Measurements from ENCODE around the gene BICD1.

The BICD1 gene

GRCh38 chr12:32171211-32171610, 64.6 kb downstream of the BICD1 start:
- Histone ChIP-seq H3K27ac (ENCODE audit: low read depth, low read length) (no peak overlapping the region), H3K4me1 (ENCODE audit: control insufficient read depth, low read length) (peaks cover 18% of the 10 kb centered on the region), H3K9me3 (ENCODE audit: control insufficient read depth, insufficient read depth, low read length) (no peaks in the 10 kb centered on the region), H3K79me2 (ENCODE audit: control insufficient read depth, low read length) (peaks cover 69% of the 10 kb centered on the region), H4K20me1 (ENCODE audit: control insufficient read depth, insufficient read depth, low read depth, low read length) (no peaks in the 10 kb centered on the region), H3K36me3 (ENCODE audit: control insufficient read depth, low read length) (peaks cover 10% of the 10 kb centered on the region), H3F3A (ENCODE audit: control insufficient read depth, insufficient read depth) (no peaks in the 10 kb centered on the region), H3K27me3 (ENCODE audit: control insufficient read depth, low read length) (no peaks in the 10 kb centered on the region), H3K9me2 (replicated peaks; ENCODE audit: control insufficient read depth, low read length) (no peaks in the 10 kb centered on the region), H3K4me2 (ENCODE audit: low read length) (no peak overlapping the region), H3K4me3 (ENCODE audit: low read length) (no peak overlapping the region)
- no peak for TF ChIP-seq EZH2phosphoT487 (IDR thresholded peaks at IDR 0.05; ENCODE audit: borderline replicate concordance, low read length)

- Histone ChIP-seq H4K20me1 (ENCODE audit: control insufficient read depth, insufficient read depth, low read depth, low read length) (0 out of 2 replicates have a peak, but pooled peaks cover 5% of the 10 kb centered on the region), H3K9me2 (replicated peaks; ENCODE audit: control insufficient read depth, low read length) (no peaks in the 10 kb centered on the region), H3K36me3 (ENCODE audit: control insufficient read depth, low read length) (peaks cover 20% of the 10 kb centered on the region), H3K4me1 (ENCODE audit: control insufficient read depth, low read length) (no peaks in the 10 kb centered on the region), H3K27me3 (ENCODE audit: control insufficient read depth, low read length) (no peaks in the 10 kb centered on the region), H3K27ac (ENCODE audit: low read depth, low read length) (no peak overlapping the region), H3K4me2 (ENCODE audit: low read length) (no peak overlapping the region), H3K4me3 (ENCODE audit: low read length) (no peak overlapping the region), H3F3A (ENCODE audit: control insufficient read depth, insufficient read depth) (no peaks in the 10 kb centered on the region), H3K9me3 (ENCODE audit: control insufficient read depth, insufficient read depth, low read length) (no peaks in the 10 kb centered on the region), H3K79me2 (ENCODE audit: control insufficient read depth, low read length) (peaks cover 59% of the 10 kb centered on the region)
- no peak for TF ChIP-seq CTCF (IDR thresholded peaks at IDR 0.05; ENCODE audit: low read depth, low read length, poor library complexity, severe bottlenecking)
- TF ChIP-seq EZH2phosphoT487 (IDR thresholded peaks at IDR 0.05; ENCODE audit: borderline replicate concordance, low read length): no peak
Measured at GRCh38 chr12:32176606-32177005, 70.0 kb downstream of the BICD1 start.

GRCh38 chr12:32178341-32179010, 71.8 kb downstream of the BICD1 start:
- Histone ChIP-seq H4K20me1 (ENCODE audit: control insufficient read depth, insufficient read depth, low read depth, low read length) (0 out of 2 replicates have a peak, but pooled peaks cover 5% of the 10 kb centered on the region), H3K79me2 (ENCODE audit: control insufficient read depth, low read length) (peaks cover 53% of the 10 kb centered on the region), H3K9me3 (ENCODE audit: control insufficient read depth, insufficient read depth, low read length) (no peaks in the 10 kb centered on the region), H3K4me1 (ENCODE audit: control insufficient read depth, low read length) (no peaks in the 10 kb centered on the region), H3K4me3 (ENCODE audit: low read length) (no peak overlapping the region), H3K27me3 (ENCODE audit: control insufficient read depth, low read length) (no peaks in the 10 kb centered on the region), H3K27ac (ENCODE audit: low read depth, low read length) (no peak overlapping the region), H3K9me2 (replicated peaks; ENCODE audit: control insufficient read depth, low read length) (no peaks in the 10 kb centered on the region), H3K36me3 (ENCODE audit: control insufficient read depth, low read length) (peaks cover 25% of the 10 kb centered on the region), H3K4me2 (ENCODE audit: low read length) (no peak overlapping the region), H3F3A (ENCODE audit: control insufficient read depth, insufficient read depth) (no peaks in the 10 kb centered on the region)
- TF ChIP-seq EZH2phosphoT487 (IDR thresholded peaks at IDR 0.05; ENCODE audit: borderline replicate concordance, low read length) (no peak), CTCF (IDR thresholded peaks at IDR 0.05; ENCODE audit: low read depth, low read length, poor library complexity, severe bottlenecking) (no peak)

- no peaks in the 10 kb centered on the region for H3F3A ChIP-seq (ENCODE audit: control insufficient read depth, insufficient read depth)
- no peaks in the 10 kb centered on the region for H3K4me1 ChIP-seq (ENCODE audit: control insufficient read depth, low read length)
- no peaks in the 10 kb centered on the region for H3K27me3 ChIP-seq (ENCODE audit: control insufficient read depth, low read length)
- no peaks in the 10 kb centered on the region for H3K9me3 ChIP-seq (ENCODE audit: control insufficient read depth, insufficient read depth, low read length)
- H3K4me2 ChIP-seq (ENCODE audit: low read length): no peak overlapping the region
- 0 out of 2 replicates have a peak, but pooled peaks cover 5% of the 10 kb centered on the region for H4K20me1 ChIP-seq (ENCODE audit: control insufficient read depth, insufficient read depth, low read depth, low read length)
- peaks cover 30% of the 10 kb centered on the region for H3K36me3 ChIP-seq (ENCODE audit: control insufficient read depth, low read length)
- H3K79me2 ChIP-seq (ENCODE audit: control insufficient read depth, low read length): peaks cover 59% of the 10 kb centered on the region
- no peak overlapping the region for H3K27ac ChIP-seq (ENCODE audit: low read depth, low read length)
- TF ChIP-seq EZH2phosphoT487 (IDR thresholded peaks at IDR 0.05; ENCODE audit: borderline replicate concordance, low read length) (no peak), CTCF (IDR thresholded peaks at IDR 0.05; ENCODE audit: low read depth, low read length, poor library complexity, severe bottlenecking) (no peak)
- H3K4me3 ChIP-seq (ENCODE audit: low read length): no peak overlapping the region
- no peaks in the 10 kb centered on the region for H3K9me2 ChIP-seq (replicated peaks; ENCODE audit: control insufficient read depth, low read length)
Measured at GRCh38 chr12:32179011-32179395, 72.4 kb downstream of the BICD1 start.

Data from DOHH2 (cell line).